GM23248 (cell line): ENCODE data around the gene HMCN1.

Experiments used
- EZH2 ChIP-seq: fragments of 200-600 bp; sonication (generic); IDR thresholded peaks from 2 replicates; pipeline ENCODE4 v1.6.1; 2018; ENCODE audit warnings: antibody characterized with exemption, mild to moderate bottlenecking; ENCODE audit not compliant: insufficient read depth, poor library complexity, severe bottlenecking
- EZH2phosphoT487 ChIP-seq: fragments of 200-600 bp; sonication (generic); IDR thresholded peaks from 2 replicates; pipeline ENCODE4 v1.6.1; 2018; ENCODE audit warnings: antibody characterized with exemption, moderate library complexity, mild to moderate bottlenecking, low read depth; ENCODE audit not compliant: insufficient read depth

DNA sequence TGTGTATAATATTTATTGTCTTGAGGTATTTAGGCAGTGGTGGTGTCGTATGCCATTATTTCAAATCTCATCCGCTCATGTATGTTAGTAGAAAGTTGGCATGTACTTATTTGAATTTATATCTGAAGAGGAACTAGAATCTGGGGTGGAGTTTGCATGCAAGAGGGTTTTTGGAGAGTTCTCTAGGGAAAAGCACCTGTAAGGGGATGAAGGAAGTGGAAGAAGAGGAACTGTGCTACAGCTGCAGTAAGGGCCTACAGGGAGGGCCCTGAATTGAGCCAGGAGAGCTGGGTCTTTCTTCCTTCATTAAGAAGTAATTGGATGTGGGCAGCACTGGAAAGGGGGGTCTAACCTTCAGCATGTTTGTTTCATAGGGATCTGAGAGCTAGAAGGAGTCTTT lies 197.2 kb downstream of the HMCN1 start:
- no peak for TF ChIP-seq EZH2
- no peak for TF ChIP-seq EZH2phosphoT487
